HepG2 (cell line): Measurements from ENCODE around the gene MYBPC2. TPM values are rescaled to one million over a fixed set of nuclear protein-coding genes. Genes with fewer than 3 reads are reported as not detected.

Experiments
- ATAD3A ChIP-seq: sonication (generic); formaldehyde crosslinking; IDR thresholded peaks from 2 replicates; pipeline ENCODE4 v1.4.0; 2020; ENCODE audit warnings: missing genetic modification reagents
- BCLAF1 ChIP-seq: fragments of 450-650 bp; IDR thresholded peaks from 2 replicates; pipeline ENCODE4 v1.6.1; 2017; ENCODE audit warnings: mild to moderate bottlenecking
- CBX2 ChIP-seq, 2 experiments: fragments of 200-600 bp in 1 of 2; sonication (generic); formaldehyde crosslinking in 1 of 2; IDR thresholded peaks; 2 replicates each; pipeline versions ENCODE4 v1.7.0 to v1.8.1; 2018 to 2022; ENCODE audit warnings: low read depth in 2 of 2, low read length in 1 of 2, mild to moderate bottlenecking in 1 of 2, missing genetic modification reagents in 1 of 2
- CREBL2 ChIP-seq: sonication (generic); formaldehyde crosslinking; IDR thresholded peaks from 2 replicates; pipeline ENCODE4 v1.8.1; 2023; ENCODE audit warnings: missing genetic modification reagents, mild to moderate bottlenecking, borderline replicate concordance
- FOXA3 ChIP-seq: IDR thresholded peaks from 2 replicates; pipeline ENCODE4 v1.6.1; 2016; ENCODE audit warnings: missing genetic modification reagents, missing compliant biosample characterization
- FUBP1 ChIP-seq: sonication (generic); formaldehyde crosslinking; IDR thresholded peaks from 2 replicates; pipeline ENCODE4 v1.5.1; 2020; ENCODE audit warnings: missing genetic modification reagents, mild to moderate bottlenecking, borderline replicate concordance
- KAT7 ChIP-seq: IDR thresholded peaks from 2 replicates; pipeline ENCODE4 v1.6.1; 2018; ENCODE audit warnings: borderline replicate concordance, missing compliant biosample characterization
- MATR3 ChIP-seq: sonication (generic); formaldehyde crosslinking; IDR thresholded peaks from 2 replicates; pipeline ENCODE4 v1.4.0; 2020; ENCODE audit warnings: missing genetic modification reagents
- MXI1 ChIP-seq: IDR thresholded peaks from 3 replicates; pipeline ENCODE4 v1.6.1; 2012; ENCODE audit warnings: low read depth, low read length, inconsistent platforms, borderline replicate concordance
- MYC ChIP-seq: sonication (generic); formaldehyde crosslinking; IDR thresholded peaks from 2 replicates; pipeline ENCODE4 v1.9.0; 2021; ENCODE audit warnings: missing genetic modification reagents, borderline replicate concordance
- PAWR ChIP-seq: sonication (generic); formaldehyde crosslinking; IDR thresholded peaks from 2 replicates; pipeline ENCODE4 v1.4.0; 2020; ENCODE audit warnings: missing genetic modification reagents, mild to moderate bottlenecking, borderline replicate concordance
- PTBP1 ChIP-seq: fragments of 200-400 bp; formaldehyde crosslinking; IDR thresholded peaks from 2 replicates; pipeline ENCODE4 v1.6.1; 2018; ENCODE audit warnings: low read length, low read depth; ENCODE audit not compliant: poor library complexity, severe bottlenecking
- REL ChIP-seq: sonication (generic); formaldehyde crosslinking; conservative IDR thresholded peaks from 2 replicates; pipeline ENCODE4 v1.8.0; 2022; ENCODE audit warnings: mild to moderate bottlenecking, missing genetic modification reagents, moderate library complexity
- TBP ChIP-seq: sonication (generic); formaldehyde crosslinking; IDR thresholded peaks from 2 replicates; pipeline ENCODE4 v1.5.0; 2020; ENCODE audit warnings: missing genetic modification reagents
- ZBTB37 ChIP-seq: sonication (generic); formaldehyde crosslinking; IDR thresholded peaks from 2 replicates; pipeline ENCODE4 v1.4.0; 2020; ENCODE audit warnings: mild to moderate bottlenecking, missing genetic modification reagents
- ZFP36 ChIP-seq: fragments of 150-350 bp; IDR thresholded peaks from 2 replicates; pipeline ENCODE4 v1.6.1; 2018; ENCODE audit warnings: borderline replicate concordance, low read length, low read depth; ENCODE audit not compliant: partially characterized antibody
- ZNF224 ChIP-seq: sonication (generic); formaldehyde crosslinking; IDR thresholded peaks from 2 replicates; pipeline ENCODE4 v1.5.0; 2020; ENCODE audit warnings: mild to moderate bottlenecking, missing genetic modification reagents
- ZNF253 ChIP-seq: sonication (generic); formaldehyde crosslinking; IDR thresholded peaks from 2 replicates; pipeline ENCODE4 v1.8.0; 2022; ENCODE audit warnings: mild to moderate bottlenecking, missing genetic modification reagents, borderline replicate concordance
- ZNF44 ChIP-seq: sonication (generic); formaldehyde crosslinking; IDR thresholded peaks from 2 replicates; pipeline ENCODE4 v1.5.1; 2020; ENCODE audit warnings: mild to moderate bottlenecking, missing genetic modification reagents
- ZNF557 ChIP-seq: sonication (generic); formaldehyde crosslinking; IDR thresholded peaks from 2 replicates; pipeline ENCODE4 v1.4.0; 2020; ENCODE audit warnings: missing genetic modification reagents
- ZNF569 ChIP-seq: sonication (generic); formaldehyde crosslinking; IDR thresholded peaks from 2 replicates; pipeline ENCODE4 v1.5.0; 2020; ENCODE audit warnings: mild to moderate bottlenecking, missing genetic modification reagents, moderate library complexity, borderline replicate concordance
- ZSCAN9 ChIP-seq: IDR thresholded peaks from 2 replicates; pipeline ENCODE4 v1.6.1; 2016; ENCODE audit warnings: borderline replicate concordance
- ZUFSP ChIP-seq: sonication (generic); formaldehyde crosslinking; IDR thresholded peaks from 2 replicates; pipeline ENCODE4 v1.9.0; 2021; ENCODE audit warnings: missing genetic modification reagents, mild to moderate bottlenecking, borderline replicate concordance
- polyA plus RNA-seq, 8 experiments: library from polyadenylated mRNA; depleted of rRNA in 3 of 8; stranded (reverse) in 7 of 8; unstranded in 1 of 8; fragments of >200 nt; fragmentation: Illumina TruSeq in 4 of 8; extraction: Trizol in 4 of 8; gene quantifications; 2 replicates each; pipeline versions ENCODE4 v1.2.1 to v1.2.3, GENCODE V29; 2011 to 2016; ENCODE audit warnings: low read depth in 4 of 8, missing spikeins in 1 of 8, mixed read lengths in 1 of 8; ENCODE audit not compliant: insufficient read depth in 1 of 8
- total RNA-seq, 5 experiments: library from RNA; depleted of rRNA; stranded (reverse); fragments of >200 nt; fragmentation: Illumina TruSeq; extraction: Trizol; gene quantifications; 2 replicates each; pipeline ENCODE4 v1.2.3, GENCODE V29; 2016; ENCODE audit warnings: low read depth in 1 of 5

MYBPC2 gene
- total and polyA plus RNA-seq, 2 of the 13 experiments (the other 11 are each of a cell fraction or from before 2014, with no cell fraction given) = not detected

- no peak for TF ChIP-seq ZNF569 (CRISPR knock-in tag)
- TF ChIP-seq FOXA3 = no peak
- TF ChIP-seq MATR3 (CRISPR knock-in tag) = no peak
- no peak for TF ChIP-seq ZNF557 (CRISPR knock-in tag)
- no peak for TF ChIP-seq ZNF224
- TF ChIP-seq KAT7 (CRISPR knock-in tag) = no peak
- TF ChIP-seq BCLAF1 = no peak
- TF ChIP-seq PTBP1 = no peak
- TF ChIP-seq MYC (CRISPR knock-in tag) = no peak
- TF ChIP-seq CBX2 (IDR thresholded peaks at IDR 0.05; ENCODE audit: low read depth, low read length) = no peak
- no peak for TF ChIP-seq CBX2 (CRISPR knock-in tag; IDR thresholded peaks at IDR 0.05; ENCODE audit: low read depth)
- no peak for TF ChIP-seq FUBP1 (CRISPR knock-in tag)
- TF ChIP-seq ZSCAN9 (CRISPR knock-in tag) = no peak
- TF ChIP-seq ZBTB37 (CRISPR knock-in tag) = no peak
- no peak for TF ChIP-seq REL (CRISPR knock-in tag)
- TF ChIP-seq ZUFSP (CRISPR knock-in tag) = no peak
- TF ChIP-seq ATAD3A (CRISPR knock-in tag) = no peak
- TF ChIP-seq MXI1 = no peak
- TF ChIP-seq TBP (CRISPR knock-in tag) = no peak
- TF ChIP-seq ZFP36 = no peak
- no peak for TF ChIP-seq ZNF253 (CRISPR knock-in tag)
- no peak for TF ChIP-seq ZNF44 (CRISPR knock-in tag)
- no peak for TF ChIP-seq CREBL2
- TF ChIP-seq PAWR (CRISPR knock-in tag) = no peak
Measured at GRCh38 chr19:50513746-50514345, 81.2 kb downstream of the MYBPC2 start, which contains the start of gene ASPDH (continued).
